ENCODE measurements around the gene TTLL10. TPM values are rescaled to one million over a fixed set of nuclear protein-coding genes. Genes with fewer than 3 reads are reported as not detected.

Gene TTLL10
- total RNA-seq, 4 donors from 2014 or later = not detected

DNA sequence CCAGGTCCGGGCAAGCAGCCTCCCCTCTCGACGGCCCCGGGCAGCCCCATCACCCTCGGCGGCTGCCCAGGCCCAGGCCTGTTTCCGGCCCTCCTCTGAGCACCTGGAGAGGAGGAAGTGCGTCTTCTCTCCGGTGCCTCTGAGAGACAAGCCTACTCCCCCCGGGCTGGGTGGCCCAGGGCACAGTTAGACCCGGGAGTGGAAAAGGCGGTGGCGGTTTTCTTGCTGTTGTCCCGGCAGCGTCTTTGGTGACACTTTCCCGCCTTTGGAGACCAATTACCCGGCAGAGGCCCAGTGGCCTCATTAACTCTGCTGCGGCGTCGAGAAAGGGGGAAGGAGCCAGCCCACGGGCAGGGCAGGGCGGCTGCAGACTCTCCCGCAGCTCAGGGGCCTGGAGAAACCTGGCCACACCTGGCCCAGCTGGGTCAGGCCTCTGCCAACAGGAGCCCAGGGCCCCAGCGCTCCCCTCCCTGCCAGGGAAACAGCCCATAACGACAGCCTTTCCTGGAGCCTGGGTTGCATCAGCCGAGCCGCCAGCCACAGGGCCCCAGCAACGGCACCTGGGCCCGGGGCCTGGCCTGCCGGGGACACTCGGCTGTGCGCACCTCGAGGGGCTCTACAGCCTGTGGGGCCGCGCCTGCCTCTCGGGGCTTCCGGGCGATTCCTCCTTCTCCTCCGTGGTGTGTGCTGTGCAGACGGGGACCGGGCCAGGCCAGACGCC, 29.4 kb upstream of the TTLL10 start:
- DNase-seq (ENCODE audit: low spot score in 2 of 2) = no peak
- intact Hi-C loops (cut with DNase I; ENCODE audit: low total_unique reads) = no loop called here
- TF ChIP-seq POLR2A (IDR thresholded peaks at IDR 0.05) = no peak
- TF ChIP-seq CTCF (IDR thresholded peaks at IDR 0.05) = no peak
- WGBS, 2 donors = 22 to 29% methylated on average over 36 to 40 of the region's 42 CpGs
- no peak overlapping the region for H3K4me3 ChIP-seq (ENCODE audit: low read depth, poor library complexity, severe bottlenecking)

DNA sequence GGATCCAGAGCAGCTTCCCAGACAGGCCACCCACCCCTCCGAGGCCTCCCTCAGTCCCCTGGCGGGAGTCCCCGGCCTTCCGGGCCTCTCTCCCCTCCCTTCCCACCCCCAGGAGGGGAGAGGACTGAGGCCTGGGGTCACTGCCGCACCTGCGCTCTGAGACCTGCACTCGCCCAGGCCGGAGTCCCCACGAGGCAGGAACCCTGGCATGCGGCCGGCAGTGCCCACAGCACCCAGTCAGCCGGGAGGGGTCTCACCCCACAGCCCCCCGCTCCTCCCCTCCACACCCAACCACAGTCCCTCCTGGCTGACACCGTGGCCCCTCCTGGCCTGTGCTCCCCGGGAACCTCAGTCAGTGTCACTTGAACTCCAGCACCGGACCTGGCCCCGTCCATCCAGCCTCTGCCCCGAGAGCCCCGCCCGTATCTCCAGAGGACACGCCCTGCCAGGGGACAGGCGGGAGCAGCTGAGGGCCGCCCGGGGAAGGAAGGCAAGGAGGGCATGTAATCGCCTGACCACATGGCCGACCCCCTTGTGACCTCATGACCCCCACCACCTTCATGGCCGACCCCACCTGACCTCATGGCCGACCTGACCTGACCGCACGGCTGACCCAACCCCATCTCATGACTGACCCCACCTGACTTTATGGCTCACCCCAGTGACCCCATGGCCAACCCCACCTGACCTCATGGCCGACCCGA, 28.7 kb upstream of the TTLL10 start:
- intact Hi-C loops (cut with DNase I; ENCODE audit: low total_unique reads) = no loop called here
- TF ChIP-seq POLR2A (IDR thresholded peaks at IDR 0.05) = no peak
- TF ChIP-seq CTCF (IDR thresholded peaks at IDR 0.05) = no peak
- DNase-seq (ENCODE audit: low spot score in 2 of 2) = no peak
- 39 to 56% methylated on average over 31 to 32 of the region's 32 CpGs for WGBS, 2 donors
- no peak overlapping the region for H3K4me3 ChIP-seq (ENCODE audit: low read depth, poor library complexity, severe bottlenecking)

DNA sequence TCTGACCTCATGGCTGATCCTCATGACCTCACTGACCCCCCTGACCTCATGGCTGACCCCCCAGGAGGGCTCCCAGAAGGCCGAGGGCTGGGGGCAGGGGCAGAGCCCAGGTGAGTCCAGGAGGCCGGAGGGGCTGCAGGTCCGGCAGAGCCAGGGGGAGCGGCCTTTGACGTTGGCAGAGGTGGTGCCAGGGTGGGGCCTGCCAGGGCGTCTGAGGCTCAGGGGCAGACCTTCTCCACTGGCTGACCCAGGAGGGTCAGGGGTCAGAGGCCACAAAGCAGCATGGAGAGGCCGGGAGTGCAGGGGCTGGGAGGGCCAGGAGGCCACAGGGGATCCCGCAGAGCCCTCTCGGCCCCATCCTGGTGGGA, 28.1 kb upstream of the TTLL10 start:
- no peak overlapping the region for H3K4me3 ChIP-seq (ENCODE audit: low read depth, poor library complexity, severe bottlenecking)
- no peak for DNase-seq (ENCODE audit: low spot score in 2 of 2)
- WGBS, 2 donors = 76 to 82% methylated on average over 3 to 8 of the region's 9 CpGs
- intact Hi-C loops (cut with DNase I; ENCODE audit: low total_unique reads) = no loop called here
- TF ChIP-seq POLR2A (IDR thresholded peaks at IDR 0.05) = no peak
- no peak for TF ChIP-seq CTCF (IDR thresholded peaks at IDR 0.05)

DNA sequence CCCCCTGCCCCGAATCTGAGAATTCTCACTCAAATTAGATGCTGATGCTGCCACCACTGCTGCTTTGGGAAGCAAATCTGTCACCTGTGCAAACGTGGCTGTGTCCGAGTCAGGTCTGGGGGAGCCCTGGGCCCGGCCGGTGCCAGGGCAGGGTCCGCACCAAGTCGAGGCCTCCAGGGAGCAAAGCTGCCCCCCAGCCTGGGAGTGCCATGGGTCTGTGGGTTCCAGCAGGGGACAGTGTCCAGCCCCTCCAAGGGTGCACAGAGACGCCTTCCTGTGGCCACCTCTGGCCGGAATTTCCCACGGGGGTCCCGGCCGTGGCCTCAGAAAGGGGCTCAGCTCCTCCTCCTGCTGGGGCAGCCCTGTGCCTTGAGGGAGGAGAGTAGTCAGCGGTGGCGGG, 27.7 kb upstream of the TTLL10 start:
- no peak for TF ChIP-seq POLR2A (IDR thresholded peaks at IDR 0.05)
- TF ChIP-seq CTCF (IDR thresholded peaks at IDR 0.05) = no peak
- no peak overlapping the region for H3K4me3 ChIP-seq (ENCODE audit: low read depth, poor library complexity, severe bottlenecking)
- intact Hi-C loops (cut with DNase I; ENCODE audit: low total_unique reads) = no loop called here
- 80% methylated on average over 7 to 14 of the region's 14 CpGs for WGBS, 2 donors
- DNase-seq (ENCODE audit: low spot score in 2 of 2) = no peak

- 91 to 93% methylated on average over 14 to 15 of the region's 15 CpGs for WGBS, 2 donors
- intact Hi-C loops (cut with DNase I; ENCODE audit: low total_unique reads) = no loop called here
- no peak for DNase-seq (ENCODE audit: low spot score in 2 of 2)
- TF ChIP-seq CTCF (IDR thresholded peaks at IDR 0.05) (no peak), POLR2A (IDR thresholded peaks at IDR 0.05) (no peak)
- H3K4me3 ChIP-seq (ENCODE audit: low read depth, poor library complexity, severe bottlenecking) = no peak overlapping the region
Observed at GRCh38 chr1:1146596-1146995, 27.1 kb upstream of the TTLL10 start.
